NB4 (cell line): ENCODE measurements around the gene MPC1.

ENCODE experiments used
- CTCF ChIP-seq: IDR thresholded peaks from one replicate; pipeline ENCODE4 v1.5.1; 2012; ENCODE audit warnings: low read depth, low read length
- MYC ChIP-seq: IDR thresholded peaks from 2 replicates; pipeline ENCODE4 v1.6.1; 2011; ENCODE audit warnings: low read depth, low read length
- POLR2A ChIP-seq: IDR thresholded peaks from 2 replicates; pipeline ENCODE4 v1.6.1; 2011; ENCODE audit warnings: mild to moderate bottlenecking; ENCODE audit not compliant: insufficient read length; ENCODE audit errors: extremely low read depth
- TF ChIP-seq, protein P1 (sequence below): IDR thresholded peaks from 2 replicates; pipeline ENCODE4 v1.6.1; 2011; ENCODE audit warnings: low read depth, low read length

DNA sequence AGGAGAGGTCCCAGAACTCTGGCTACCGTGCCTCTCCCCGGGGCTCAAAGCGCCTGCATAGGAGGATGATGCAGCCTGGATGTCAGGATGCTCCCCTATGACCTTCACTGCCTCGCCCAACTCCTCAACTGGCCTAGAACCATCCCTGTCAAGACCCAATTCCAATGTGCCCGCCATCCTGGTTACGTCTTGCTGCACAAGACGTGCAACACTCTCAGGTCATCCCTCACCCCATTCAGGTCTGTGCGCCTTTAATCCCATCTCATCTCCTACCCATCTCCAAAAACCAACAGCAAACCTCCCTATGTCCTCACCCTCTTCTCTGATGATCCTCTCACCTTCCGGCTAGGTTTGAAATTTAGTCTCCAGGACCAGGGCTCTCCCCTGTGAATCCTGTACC, 43.9 kb downstream of the MPC1 start:
- TF ChIP-seq CTCF (no peak), POLR2A (no peak), MYC (no peak)
- TF ChIP-seq, protein P1, sequence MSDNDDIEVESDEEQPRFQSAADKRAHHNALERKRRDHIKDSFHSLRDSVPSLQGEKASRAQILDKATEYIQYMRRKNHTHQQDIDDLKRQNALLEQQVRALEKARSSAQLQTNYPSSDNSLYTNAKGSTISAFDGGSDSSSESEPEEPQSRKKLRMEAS, result no peak
